Measurements from ENCODE around the gene ACSL3.
A peak's percentile ranks its signal among the peaks of the same experiment; 100 is the strongest.
"Not testable (repeated sequence)": the region's sequence is repeated elsewhere in the genome, so short reads cannot be mapped to it uniquely, and the experiment has no call there.

The ACSL3 gene

DNA sequence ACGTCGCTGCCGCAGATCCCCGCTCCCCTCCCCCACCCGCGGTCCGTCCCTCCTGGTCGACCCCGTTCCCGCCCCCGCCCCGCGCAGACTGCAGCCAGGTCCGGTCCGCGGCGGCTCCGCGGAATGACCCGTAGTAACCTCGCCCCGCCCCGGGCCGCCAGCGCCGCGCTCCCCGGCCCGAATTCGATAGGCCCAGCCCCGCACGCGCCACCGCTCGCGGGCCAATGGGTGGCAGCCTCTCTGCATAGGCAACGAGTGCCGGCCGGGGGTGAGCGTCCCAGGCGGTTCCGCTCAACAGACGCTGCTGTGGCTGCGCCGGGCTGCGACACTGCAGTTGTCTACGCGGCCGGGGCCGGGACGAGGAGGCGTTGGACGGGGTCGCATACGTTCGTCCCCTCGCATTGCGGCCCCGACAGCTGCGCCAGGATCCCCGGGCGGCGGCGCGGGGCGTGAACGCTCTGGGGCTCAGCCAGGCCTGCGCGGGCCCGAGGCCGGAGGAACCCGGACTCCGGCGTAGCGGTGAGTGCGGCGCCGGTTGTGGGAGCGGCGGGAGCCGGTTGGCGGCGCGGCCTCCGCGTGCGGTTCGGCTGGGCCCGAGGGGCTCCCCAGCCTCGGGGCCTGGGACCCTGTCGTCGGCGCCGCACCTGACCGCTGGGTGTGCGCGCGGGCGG is at the start of gene ACSL3:
Gene ACSL3 (plus strand): TSS at position 297 of the 671 bp plus-strand sequence. CDS start 47,737 bp downstream, outside the sequence.
- DNase-seq (ENCODE audit: low read depth, low spot score), result peak; percentile 98

DNA sequence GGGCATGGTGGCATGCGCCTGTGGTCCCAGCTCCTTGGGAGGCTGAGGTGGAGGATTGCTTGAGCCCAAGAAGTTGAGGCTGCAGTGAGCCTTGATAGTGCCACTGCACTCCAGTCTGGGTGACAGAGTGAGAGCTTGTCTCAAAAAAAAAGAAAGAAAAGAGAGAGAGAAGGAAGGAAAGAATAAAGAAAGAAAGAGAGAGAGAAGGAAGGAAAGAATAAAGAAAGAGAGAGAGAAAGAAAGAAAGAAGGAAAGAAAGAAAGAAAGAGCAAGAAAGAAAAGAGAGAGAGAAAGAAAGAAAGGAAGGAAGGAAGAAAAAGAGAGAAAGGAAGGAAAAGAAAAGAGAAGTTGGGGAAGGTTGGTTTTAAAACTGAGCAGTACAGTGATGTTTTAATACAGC is 49.0 kb upstream of the ACSL3 start:
- DNase-seq (ENCODE audit: low read depth, low spot score), result no peak

DNA sequence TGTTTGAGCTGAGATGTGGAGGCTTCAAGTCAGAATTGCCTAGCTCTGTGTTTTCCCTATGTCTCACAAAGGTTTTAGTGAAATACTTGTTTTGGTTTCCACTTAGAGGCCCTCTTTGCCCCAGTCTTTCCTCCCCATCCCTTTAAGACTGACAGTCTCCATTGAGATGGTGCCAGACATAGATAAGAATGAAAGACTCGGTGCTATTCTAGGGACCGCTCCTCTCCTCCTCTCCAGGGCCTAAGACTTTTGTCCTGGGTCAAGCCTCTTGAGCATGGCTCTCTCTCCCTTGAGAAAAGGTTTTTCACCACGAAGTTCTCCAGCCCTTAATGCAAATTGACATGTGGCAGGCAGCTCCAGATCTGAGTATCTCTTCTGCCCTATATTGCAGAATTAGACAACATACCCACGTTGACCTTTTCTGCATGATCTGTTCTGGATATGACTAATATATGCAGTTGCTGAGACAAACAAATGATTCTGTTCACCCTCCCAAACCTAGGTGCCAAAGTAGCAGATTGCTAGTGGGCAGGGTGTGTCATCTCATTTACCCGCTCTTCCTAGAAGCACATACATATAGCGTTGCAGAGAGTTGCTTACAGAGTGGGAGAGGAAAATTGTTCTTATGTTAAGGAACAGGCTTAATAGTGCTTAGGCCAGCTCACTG is 47.5 kb upstream of the ACSL3 start:
- no peak for DNase-seq (ENCODE audit: low read depth, low spot score)

DNA sequence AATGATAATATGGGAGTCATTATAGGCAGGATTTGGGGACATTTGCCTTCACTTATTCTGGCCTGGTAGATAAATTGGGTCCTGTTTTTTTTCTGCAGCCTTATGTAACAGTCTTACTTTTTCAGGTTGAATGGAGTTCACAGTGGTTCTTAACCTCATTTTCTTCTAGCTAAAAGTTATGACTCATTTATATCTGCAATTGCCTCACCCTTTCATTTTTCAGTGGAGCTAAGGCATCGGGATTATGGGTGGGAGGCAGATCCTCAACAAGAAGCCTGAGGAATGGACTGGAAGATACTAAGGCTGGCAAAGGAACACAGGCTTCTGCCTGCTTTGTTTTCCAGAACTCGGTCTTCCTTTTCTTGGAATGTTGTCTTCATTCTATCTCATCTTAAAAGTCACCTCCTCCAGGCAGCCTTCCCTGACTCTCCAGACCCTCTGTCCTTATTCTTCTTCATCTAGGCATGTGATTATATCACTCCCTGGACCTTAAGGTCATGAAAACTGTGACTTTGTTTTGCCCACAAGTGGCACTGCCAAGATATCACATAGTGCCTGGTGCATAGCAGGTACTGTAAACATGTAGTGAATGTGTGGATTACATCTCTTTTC is 41.0 kb upstream of the ACSL3 start:
- DNase-seq (ENCODE audit: low read depth, low spot score), result no peak

DNA sequence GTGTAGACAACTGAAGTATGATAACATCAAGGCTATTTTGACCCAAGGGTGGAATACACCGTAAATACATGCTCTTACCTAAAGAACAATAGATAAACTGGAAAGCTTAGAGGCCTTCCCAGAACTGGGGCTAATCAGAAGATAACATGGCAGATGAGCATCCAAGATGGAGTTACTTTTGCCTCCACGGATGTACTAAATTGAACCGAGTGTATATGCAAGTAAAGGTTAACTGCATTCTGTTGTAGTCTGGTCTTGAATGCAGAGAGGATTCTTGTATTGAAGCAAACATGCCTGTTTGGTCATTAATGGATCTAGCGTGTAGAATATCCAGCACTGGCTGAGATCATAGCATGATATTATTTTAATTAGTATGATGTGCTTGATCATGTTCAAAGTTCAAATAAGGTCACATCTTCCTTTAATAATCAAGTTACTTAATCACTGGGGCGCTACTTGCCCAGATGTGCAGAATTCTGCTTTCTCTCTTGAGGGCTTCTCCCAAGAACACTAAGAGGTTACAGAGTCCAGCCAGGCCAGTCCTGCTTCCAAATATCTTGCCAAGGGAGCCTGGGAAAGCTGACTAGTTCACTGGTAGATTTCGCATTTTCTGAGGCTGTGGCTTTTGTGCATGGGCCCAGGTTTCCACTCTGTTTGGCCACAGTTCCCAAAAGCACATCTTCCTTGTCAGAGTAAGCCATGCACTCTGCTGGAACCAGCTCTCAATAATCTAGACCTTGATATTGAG is 37.5 kb upstream of the ACSL3 start:
- DNase-seq (ENCODE audit: low read depth, low spot score), result no peak

DNA sequence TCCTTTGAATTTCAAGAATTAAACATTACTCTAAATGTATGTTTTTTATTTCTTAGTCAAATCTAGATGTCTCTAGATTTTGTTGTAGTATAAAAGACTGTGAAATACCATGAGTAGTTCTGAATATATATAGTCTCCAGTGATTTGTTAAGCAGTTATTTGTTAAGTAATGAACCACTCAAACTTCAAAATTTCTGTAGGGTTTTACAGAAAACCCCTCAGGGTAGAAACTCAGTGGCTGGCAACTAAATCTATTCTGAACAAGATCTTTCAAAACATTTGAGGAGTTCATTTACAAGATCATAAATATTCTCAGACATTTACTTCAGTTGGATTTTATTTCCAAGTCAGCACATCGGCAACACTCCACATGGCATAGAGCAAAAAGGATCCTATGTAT is 35.8 kb upstream of the ACSL3 start:
- no peak for DNase-seq (ENCODE audit: low read depth, low spot score)

DNA sequence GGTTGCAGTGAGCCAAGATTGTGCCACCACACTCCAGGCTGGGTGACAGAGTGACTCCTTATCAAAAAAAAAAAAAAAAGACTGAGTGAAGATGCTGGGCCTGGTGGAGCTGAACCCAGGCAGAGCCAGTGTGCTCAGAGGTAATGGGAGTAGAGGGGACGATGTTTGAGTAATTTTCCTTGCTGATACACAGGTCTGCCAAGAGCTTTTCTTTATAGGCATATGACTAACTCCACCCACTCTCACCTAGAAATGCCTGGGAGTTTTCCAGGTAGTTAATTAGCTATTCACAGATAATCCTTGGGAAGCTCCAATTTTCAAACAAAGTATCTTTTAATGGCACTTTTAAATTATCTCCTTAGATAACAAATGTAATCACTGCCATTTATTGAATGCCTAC is 33.4 kb upstream of the ACSL3 start:
- no peak for DNase-seq (ENCODE audit: low read depth, low spot score)

DNA sequence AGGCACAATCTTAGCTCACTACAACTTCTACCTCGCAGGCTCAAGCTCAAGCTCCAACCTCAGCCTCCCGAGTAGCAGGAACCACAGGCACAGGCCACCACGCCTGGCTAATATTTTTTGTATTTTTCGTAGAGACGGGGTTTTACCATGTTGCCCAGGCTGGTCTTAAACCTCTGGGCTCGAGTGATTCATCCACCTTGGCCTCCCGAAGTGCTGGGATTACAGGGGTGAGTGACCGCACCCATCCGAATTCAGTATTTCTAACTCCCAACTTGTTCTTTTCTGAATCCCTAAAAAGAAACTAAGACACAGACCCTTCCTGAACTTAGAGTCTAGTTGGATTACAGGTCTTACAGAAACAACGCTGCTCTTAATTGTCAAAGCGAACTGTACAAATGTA is 32.3 kb upstream of the ACSL3 start:
- no peak for DNase-seq (ENCODE audit: low read depth, low spot score)

DNA sequence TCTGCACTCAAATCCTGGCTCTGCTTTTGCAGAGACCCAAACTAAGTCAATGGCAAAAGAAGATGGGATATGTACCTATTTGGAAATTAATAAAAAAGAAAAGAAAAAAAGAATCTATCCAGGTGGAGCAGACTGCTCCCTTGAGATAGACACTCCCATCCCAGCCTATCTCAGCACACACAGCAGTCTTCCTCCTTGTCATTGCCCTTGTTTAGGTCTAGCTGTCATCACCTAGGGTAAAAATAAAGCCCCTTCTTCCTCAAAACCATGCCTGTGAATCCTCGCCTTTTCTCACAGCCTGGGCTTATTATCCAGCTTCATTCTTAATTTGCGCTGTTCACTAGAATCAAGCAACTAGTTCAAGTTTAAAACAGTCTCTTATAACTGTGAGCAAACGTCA is 30.7 kb upstream of the ACSL3 start:
- no peak for DNase-seq (ENCODE audit: low read depth, low spot score)

DNA sequence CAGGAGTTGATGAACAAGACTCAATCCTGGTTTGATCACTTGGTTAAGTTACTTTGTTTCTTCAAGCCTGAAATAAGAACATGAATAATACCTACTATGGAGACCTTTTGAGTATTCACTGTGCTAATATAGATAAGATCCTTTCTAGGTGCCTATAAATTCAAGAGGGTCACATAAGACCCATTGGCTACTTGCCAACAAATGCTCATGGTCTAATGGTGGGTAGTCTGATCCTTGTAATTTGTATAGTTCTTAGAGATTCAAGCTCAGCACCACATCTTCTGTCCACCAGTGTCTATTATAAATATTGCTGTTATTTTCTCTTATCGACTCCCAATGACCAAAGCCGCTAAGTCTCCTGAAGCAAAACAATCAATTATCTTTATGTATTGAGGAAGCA is 27.4 kb upstream of the ACSL3 start:
- DNase-seq (ENCODE audit: low read depth, low spot score), result no peak

DNA sequence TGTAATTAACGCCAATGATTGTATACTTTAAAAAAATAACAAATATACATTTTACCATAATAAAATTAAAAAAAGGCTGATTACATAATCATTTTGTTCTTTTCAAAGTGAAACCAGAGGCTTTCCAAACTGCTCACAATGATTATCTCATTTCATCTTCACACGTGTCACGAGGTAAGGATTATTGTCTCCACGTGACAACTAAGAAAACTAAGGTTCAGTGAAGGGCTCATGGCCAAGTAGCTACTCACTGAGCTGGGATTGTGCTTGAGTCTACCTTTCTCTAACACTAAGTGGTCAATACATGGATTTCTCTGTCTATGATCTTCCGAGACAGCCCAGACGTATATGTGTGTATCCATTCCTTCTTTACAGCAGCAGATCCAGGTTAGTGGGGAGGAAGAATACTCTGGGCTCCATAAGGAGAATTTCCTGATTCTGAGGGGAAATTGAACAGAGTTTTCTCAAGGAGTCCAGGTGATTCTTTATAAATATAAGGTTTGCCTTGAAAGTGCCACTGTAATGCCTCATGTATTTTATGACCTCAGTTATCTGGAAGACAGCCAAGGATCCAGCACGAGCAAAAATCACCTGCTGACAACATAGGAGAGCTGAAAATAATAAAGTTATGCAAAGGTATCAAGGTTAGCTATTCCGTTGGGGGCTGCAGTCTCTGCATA is 25.6 kb upstream of the ACSL3 start:
- DNase-seq (ENCODE audit: low read depth, low spot score), result no peak

DNA sequence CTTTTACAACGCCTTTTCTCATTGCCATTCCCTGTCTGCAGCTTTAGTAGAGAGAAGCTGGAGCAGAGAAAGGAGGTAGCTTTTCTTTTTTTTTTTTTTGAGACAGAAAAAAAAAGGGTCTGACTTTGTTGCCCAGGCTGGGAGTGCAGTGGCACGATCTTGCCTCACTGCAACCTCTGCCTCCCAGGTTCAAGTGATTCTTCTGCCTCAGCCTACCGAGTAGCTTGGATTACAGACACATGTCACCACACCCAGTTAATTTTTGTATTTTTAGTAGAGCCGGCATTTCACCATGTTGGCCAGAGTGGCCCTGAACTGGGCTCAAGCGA is 25.0 kb upstream of the ACSL3 start:
- no peak for DNase-seq (ENCODE audit: low read depth, low spot score)

DNA sequence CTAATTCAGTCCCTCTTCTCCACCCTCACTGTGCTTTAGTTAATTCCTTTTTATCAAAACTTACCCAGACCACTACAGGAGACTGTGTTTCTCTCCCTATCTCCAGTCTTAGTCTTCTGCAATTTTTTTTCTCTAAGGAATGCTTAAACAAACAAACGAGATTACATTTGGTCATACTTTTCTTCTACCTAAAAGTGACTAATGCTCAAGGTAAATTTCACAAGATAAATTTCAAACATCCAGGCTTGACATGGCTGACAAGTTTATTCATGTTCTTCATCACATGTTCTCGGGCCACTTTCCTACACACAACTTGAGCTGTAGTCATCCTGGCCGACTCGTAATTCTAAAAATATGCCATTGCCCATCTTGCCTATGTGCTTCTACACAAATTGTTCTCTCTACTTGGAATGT is 23.2 kb upstream of the ACSL3 start:
- DNase-seq (ENCODE audit: low read depth, low spot score), result no peak

DNA sequence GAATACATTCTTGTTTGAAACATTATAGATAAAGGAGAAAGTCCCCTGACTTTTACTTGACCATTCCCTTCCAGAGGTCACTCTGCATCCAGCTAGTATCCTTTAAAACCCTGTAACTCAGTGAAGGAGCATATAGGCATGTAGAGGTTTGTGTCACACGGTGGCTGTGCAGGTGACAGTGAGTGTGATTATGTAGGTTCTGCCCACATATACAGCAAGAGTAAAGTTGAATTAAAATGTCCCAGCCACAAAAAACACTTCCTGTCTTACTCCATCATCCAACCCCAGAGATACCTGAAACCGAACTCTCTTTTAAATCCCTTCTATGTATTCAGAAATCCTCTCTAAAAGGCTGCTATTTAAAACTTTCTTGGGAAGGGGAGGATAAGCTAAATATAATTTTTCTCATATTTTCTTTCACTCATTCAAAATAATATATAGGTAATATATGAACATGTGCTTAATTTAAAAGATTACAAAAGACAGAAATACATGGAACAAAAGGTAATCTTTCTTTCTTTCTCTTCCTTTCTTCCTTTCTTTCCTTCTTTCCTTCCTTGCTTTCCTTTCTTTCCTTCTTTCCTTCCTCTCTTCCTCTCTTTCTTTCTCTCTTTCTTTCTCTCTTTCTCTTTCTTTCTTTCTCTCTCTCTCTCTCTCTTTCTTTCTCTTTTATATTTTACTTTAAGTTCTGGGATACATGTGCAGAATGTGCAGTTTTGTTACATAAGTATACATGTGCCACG is 20.6 kb upstream of the ACSL3 start:
- no peak for DNase-seq (ENCODE audit: low read depth, low spot score)

DNA sequence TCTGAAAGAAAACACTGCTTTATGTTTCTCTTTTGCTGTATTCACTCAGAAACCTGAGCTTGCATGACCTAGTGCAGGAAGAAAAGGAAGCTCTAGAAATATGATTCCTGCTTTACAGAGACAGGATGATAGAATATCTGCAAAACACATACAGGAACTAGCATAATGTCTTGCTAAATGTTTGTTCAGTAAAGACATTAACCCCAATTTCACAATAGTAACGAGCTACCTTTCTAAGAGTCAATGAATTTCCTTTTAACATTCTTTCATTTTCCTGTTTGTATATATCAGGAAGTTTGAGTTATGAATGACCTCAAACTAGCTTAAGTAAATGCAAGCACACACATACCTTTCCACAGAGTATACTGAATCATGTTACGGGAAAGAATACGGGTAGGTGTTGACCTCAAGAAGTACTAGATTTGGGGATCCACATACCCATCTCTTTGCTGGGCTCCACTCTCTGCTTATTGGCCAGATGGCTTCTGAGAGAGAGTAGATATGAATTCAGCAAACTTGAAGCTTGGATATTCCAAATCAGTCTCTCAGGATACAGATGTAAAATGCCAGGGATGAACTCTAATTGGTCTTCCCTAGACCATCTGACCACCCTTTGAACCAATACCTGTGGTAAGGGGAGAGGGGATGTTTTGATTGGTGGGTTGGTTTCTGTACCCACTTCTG is 18.2 kb upstream of the ACSL3 start:
- DNase-seq (ENCODE audit: low read depth, low spot score), result no peak

DNA sequence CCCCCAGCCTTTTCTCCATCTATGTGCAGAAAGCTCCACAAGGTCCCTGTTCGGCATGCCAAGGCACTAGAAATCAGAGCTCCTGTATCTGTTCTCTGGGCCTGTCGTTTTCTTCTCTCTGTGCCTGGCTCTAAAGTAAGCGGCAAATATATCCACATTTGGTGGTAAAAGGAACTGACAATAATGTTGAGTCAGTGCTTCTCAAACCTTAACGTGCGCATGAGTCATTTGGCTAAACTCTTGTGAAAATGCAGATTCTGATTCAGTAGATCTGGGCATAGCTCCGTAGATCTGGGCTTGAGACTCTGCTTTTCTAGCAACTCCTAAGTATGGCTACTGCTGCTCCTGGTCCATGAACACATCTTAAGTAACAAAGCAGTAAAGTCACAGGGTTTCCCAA is 16.5 kb upstream of the ACSL3 start:
- peak; percentile 19 for DNase-seq (ENCODE audit: low read depth, low spot score)

DNA sequence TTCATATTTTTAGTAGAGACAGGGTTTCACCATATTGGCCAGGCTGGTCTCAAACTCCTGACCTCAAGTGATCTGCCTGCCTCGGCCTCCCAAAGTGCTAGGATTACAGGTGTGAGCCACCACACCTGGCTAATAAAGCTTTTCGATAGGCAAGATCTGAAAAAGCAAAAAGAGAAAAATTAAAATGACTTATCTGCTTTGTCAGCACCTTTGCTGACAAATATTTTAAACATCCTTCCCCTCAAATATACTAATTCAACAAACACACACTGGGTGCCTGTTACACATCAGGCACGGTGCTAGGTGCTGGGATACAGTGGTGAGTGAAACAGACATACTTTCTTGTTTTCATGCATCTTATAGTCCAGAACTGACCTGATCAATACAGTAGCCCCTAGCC is 15.5 kb upstream of the ACSL3 start:
- DNase-seq (ENCODE audit: low read depth, low spot score), result not testable (repeated sequence)

DNA sequence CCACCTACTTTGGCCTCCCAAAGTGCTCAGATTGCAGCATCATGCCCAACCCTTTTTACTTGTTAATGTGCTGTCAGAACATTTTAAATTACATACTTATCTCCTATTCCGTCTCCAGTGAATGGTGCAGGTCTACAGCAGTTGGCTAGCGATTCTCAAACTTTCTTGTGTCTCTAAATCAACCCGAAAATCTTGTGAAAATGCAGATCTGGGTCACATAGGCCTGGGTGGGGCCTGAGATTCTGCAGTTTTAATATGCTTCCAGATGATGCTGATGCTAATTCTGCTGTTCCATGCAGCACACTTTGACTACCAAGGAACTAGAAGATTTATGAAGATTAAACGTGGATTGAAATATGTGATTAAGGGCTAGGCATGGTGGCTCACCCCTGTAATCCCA is 14.8 kb upstream of the ACSL3 start:
- no peak for DNase-seq (ENCODE audit: low read depth, low spot score)

DNA sequence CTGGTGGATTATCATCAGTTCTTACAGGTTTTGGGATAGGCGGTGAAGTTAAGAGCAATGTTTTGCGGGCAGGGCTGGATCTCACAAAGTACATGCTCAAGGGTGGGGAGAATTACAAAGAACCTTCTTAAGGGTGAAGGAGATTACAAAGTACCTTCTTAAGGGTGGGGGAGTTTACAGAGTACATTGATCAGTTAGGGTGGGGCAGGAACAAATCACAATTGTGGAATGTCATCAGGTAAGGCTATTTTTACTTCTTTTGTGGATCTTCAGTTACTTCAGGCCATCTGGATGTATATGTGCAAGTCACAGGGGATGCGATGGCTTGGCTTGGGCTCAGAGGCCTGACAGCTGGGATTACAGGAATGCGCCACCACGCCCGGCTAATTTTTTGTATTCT is 12.8 kb upstream of the ACSL3 start:
- not testable (repeated sequence) for DNase-seq (ENCODE audit: low read depth, low spot score)

DNA sequence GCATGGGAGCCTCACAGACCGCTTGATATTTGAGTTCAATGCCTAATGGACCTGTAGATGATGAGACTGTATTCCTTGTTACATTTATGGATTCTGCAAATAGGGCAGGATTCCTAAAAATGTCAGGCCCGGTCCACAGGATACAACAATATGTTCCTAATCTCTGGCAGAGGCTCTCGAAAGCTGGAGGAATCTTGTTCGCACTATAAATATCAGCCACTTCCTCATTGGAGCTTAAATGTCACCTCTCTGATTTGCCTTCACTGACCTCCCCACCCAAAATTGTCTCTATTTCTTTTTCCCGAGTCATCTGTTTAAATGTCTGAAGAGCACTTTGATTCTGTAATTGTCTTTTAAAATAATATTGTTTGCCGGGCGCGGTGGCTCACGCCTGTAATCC is 12.0 kb upstream of the ACSL3 start:
- DNase-seq (ENCODE audit: low read depth, low spot score), result no peak

Data from ELF-1 (cell line).